CMK (cell line): ENCODE measurements around the gene WDR54.
"Not testable (repeated sequence)": the region's sequence is repeated elsewhere in the genome, so short reads cannot be mapped to it uniquely, and the experiment has no call there.

ENCODE experiments used
- DNase-seq: peaks from one replicate; pipeline ENCODE4 v3.0.0-alpha.2; 2010; ENCODE audit warnings: low read depth

The WDR54 gene

GRCh38 chr2:74457129-74457548 lies 35.6 kb downstream of the WDR54 start:
- DNase-seq = no peak

DNA sequence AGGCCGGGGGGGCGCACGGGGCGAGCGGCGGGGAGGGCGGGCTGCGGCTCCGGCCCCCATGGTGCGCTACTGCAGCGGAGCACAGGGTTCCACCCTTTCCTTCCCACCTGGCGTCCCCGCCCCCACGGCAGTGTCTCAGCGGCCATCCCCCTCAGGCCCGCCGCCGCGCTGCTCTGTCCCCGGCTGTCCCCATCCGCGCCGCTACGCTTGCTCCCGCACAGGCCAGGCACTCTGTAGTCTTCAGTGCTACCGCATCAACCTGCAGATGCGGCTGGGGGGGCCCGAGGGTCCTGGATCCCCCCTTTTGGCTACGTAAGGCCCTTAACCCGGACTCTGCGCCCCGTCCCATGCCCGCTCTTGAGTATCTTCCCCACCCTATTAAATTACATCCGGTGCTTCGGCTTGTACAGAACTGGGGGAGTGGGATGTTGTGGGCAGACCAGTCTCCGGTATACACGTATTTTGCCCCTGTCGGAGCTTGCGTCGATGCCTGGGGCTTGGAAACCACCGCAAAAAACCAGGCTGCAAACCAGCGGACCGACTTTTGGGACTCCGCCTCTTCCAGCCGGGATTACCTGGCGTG lies 36.1 kb downstream of the WDR54 start:
- no peak for DNase-seq

- DNase-seq = peak; percentile 99
Observed at GRCh38 chr2:74458132-74458937, 36.8 kb downstream of the WDR54 start, which contains the start of gene WBP1. TSS of gene WBP1 (plus strand) at chr2:74458438. CDS start at chr2:74458603, 165 bp downstream.

DNA sequence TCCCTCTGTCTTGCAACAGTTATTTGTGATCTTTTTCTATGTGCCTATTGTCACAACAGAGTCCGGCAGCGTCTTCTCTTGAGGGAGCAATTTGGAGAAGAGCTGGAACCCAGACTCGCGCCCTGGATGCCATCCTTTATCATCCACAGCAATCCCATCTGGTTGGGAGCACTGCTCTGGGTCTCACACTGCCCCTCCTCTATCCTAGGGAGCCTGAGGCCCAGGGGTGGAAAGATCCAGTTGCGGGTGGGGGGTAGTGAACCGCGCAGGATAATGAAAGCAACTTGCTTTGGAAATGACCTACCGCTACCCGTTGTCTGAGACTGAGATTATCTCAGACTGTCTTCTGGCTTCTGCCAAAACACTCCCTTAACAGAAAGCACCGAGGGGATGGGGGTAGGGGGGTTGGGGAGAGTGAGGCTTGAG lies 37.4 kb downstream of the WDR54 start:
- DNase-seq = no peak

GRCh38 chr2:74459503-74460118 lies 38.1 kb downstream of the WDR54 start:
- DNase-seq = not testable (repeated sequence)

GRCh38 chr2:74460187-74460586 lies 38.7 kb downstream of the WDR54 start:
- DNase-seq = not testable (repeated sequence)

DNA sequence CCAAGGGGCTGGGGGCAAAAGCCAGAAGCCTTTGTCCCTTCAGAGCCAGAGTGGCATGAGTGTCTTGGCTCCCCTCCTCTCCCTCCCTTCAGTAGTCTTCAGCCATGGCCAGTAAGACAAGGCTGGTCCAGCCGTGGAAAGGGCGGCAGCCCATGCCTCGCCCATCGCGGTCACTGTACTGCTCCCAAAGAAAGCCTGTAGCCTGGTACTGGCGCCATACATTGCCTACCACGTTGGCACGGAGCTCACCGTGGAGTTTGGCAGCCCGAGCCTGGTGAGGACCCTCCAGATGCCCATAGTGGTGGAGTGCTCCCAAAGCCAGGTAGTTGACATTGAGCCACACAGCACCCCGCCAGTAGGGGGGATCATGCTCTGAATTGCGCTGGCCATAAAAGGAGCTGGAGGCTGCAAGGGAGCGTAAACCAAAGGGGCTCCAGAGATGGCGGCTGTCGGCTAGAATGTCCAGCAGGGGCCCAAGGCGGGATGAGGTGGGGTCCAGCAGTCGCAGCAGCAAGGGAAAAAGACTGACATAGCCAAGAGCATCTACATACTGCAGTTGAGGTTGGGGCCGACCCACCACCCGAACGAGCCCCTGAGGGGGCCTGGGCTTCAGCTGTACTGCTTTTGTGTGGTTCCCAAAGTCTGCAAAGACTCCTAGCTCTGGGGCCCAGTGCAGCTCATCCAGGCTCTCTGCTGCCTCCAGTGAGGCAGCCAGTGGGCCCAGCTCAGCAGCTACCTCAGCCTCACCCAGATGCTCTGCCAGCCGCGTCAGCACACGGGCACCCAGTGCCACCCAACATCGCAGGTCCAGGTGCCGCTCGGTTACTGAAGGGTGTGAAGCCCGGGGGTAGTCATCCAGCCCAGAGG lies 39.9 kb downstream of the WDR54 start:
- DNase-seq = no peak

DNA sequence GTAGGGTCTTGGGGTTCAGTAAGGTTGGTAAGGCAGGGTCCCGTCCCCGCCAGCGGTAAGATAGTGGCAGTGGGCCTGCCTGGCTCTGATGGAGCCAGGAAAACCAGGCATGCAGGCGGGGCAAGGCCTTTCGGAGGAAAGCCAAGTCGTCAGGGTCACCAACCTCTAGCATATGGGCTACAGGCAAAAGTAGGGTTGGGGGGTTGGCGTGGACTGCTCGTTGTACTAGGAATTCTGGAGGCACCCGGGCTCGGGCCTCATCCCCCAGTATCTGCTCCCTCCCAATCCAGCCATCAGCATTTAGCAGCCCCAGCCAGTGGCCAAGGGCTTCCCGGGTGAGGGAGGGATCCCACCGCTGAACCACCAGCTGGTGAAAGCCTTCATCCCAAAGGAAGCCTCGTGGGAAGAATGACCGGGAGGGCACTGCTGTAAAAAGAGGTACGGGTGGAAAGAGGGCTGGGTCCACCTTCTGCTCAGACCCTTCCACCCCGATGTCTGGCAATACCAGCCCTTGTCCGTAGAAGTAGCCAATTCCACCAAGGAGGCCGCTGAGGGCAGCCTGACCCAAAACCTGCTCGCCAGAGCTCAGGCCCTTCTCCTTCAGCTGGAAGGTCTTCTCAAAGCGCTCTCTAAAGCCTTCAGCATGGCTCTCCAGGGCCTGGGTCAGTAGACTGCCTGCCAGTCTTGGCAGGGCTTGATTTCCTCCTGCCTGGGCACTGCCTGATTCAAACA lies 40.7 kb downstream of the WDR54 start:
- no peak for DNase-seq

DNA sequence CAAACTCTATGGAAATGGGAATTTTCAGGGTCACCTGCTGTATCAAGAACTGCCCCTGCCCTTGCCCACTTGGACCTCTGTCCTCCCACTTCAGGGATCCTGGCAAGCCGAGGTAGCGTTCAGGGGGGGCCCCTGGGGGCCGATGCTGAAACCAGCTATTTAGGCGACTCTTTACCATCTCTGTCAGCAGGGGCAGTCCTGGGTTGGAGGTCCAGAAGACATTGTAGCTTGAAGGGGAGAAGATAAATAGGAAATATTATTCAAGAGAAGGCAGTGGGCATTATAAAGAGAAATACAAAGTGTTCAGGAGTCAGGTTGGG lies 41.2 kb downstream of the WDR54 start:
- DNase-seq = no peak

DNA sequence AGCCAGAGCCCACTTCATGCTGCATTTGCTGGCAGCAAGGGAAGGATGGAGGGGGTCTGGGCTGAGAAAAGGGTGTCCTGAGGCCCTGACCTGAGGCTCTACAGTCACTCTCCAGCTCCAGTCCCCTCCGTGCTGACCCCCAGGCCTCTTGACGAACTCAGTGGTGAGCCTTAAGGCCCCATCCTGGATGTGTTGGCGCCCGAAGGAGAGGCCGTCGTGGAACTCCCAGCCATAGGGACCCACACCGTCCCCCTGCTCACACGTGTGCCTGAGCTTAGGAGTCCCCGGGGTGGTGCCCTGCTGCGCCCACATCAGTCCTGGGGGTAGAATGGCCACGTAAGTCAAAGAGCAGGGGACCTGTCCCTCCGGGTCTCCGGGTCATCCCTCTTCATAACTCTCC lies 42.9 kb downstream of the WDR54 start:
- no peak for DNase-seq

DNA sequence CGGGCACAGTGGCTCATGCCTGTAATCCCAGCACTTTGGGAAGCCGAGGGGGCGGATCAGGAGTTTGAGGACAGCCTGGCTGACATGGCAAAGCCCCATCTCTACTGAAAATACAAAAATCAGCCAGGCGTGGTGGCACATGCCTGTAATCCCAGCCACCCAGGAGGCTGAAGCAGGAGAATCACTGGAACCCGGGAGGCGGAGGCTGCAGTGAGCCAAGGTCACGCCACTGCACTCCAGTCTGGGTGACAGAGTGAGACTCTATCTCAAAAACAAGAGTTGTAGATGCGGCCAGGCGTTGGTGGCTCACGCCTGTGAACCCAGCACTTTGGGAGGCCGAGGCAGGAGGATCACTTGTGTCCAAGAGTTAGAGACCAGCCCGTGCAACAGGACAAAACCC lies 49.2 kb downstream of the WDR54 start:
- not testable (repeated sequence) for DNase-seq

- DNase-seq = no peak
Observed at GRCh38 chr2:74471332-74472065, 50.0 kb downstream of the WDR54 start.

GRCh38 chr2:74472086-74472944 lies 50.8 kb downstream of the WDR54 start, which contains the start of gene MRPL53:
TSS of gene MRPL53 (minus strand) at chr2:74472680. CDS start at chr2:74472660, 20 bp downstream.
- DNase-seq = peak; percentile 95

DNA sequence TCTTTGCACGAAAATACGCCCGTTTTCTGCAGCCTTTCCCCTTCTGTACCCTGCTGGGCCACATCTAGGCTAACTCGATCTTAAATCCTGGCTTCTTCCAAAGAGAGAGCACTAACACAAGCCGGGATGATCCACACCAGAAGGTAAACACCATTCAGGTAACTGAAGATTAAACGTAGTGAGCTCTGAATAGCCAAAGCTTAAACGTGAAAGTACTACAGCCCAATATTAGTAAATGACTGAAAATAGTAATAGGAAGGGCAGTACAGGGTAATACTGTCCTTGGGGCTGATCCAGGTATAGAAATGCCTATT lies 51.4 kb downstream of the WDR54 start:
- no peak for DNase-seq

DNA sequence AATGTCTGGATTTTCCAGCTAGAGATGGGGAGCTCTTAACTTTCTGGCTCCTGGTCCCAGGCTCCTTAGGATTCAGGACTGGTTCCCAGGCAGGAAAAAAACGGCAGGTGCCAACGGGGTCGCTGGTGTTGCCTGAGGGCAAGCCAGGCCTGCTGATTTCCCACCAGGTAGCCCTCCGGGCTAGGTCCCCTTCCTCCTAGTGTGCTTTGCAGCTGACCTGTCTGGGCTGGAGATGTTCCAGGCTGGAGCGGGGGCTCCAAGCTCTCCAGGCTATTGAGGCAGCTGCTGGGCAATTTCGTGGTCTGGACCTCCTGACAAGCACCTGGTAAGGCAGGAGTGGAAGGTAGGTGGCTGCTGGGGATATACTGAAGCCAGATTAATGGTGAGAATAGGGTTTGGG lies 53.0 kb downstream of the WDR54 start:
- DNase-seq = no peak

DNA sequence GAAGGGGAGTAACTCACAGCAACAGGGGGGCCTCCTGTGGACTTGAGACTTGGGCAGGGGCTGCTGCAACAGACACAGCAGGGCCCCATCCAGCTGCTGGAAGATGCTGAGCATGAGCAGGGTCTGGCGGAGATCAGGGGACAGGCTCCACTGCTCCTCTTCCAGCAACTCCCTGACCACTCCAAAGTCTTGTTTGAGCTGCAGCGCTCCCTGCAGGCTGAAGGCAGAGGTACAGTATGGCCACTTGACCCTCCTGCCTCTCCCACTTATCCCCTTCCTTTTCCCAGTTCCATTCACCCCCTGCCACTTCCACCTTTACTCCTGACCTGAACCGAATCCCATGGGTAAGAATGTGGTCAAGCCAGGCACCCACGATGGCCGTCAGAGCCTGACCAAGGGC lies 53.4 kb downstream of the WDR54 start:
- no peak for DNase-seq
